BLaER1 (cell line): ENCODE results near the gene TMEM232.

Source experiments
- H3K27ac ChIP-seq: shearing (Covaris generic); formaldehyde crosslinking; 2 replicates; pipeline ENCODE4 v1.8.1; 2022
- H3K27me3 ChIP-seq: shearing (Covaris generic); formaldehyde crosslinking; 2 replicates; pipeline ENCODE4 v1.8.1; 2022
- H3K36me3 ChIP-seq: shearing (Covaris generic); formaldehyde crosslinking; 2 replicates; pipeline ENCODE4 v1.8.1; 2022
- H3K4me1 ChIP-seq: shearing (Covaris generic); formaldehyde crosslinking; 2 replicates; pipeline ENCODE4 v1.8.1; 2022
- H3K4me2 ChIP-seq: shearing (Covaris generic); formaldehyde crosslinking; 2 replicates; pipeline ENCODE4 v1.8.1; 2022
- H3K4me3 ChIP-seq: shearing (Covaris generic); formaldehyde crosslinking; 2 replicates; pipeline ENCODE4 v1.8.1; 2022
- H3K9ac ChIP-seq: shearing (Covaris generic); formaldehyde crosslinking; 2 replicates; pipeline ENCODE4 v1.8.1; 2022
- H3K9me3 ChIP-seq: shearing (Covaris generic); formaldehyde crosslinking; 2 replicates; pipeline ENCODE4 v1.8.1; 2022
- H4K20me1 ChIP-seq: shearing (Covaris generic); formaldehyde crosslinking; 2 replicates; pipeline ENCODE4 v1.8.1; 2022
- Cebpa-rat ChIP-seq: shearing (Covaris generic); IDR thresholded peaks from 2 replicates; pipeline ENCODE4 v1.8.1; 2022

Gene TMEM232

DNA sequence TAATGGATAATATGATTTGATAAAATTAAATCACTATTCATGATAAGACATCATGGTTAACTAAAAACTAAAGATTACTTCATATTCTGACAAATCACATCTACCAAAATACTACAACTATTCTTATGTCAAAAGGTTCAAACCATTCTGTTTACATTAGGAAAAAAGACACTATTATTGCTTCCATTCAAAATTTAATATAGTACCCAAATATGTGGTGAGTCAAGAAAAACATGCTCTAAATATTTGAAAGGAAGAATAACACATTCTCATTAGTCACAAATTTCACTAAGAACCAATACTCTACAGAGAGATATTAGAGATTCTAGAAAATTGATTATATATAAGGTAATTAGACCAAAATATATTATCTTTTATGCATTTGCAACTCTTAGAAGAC, 234.0 kb downstream of the TMEM232 start:
- no peak for TF ChIP-seq Cebpa-rat
- H3K9ac ChIP-seq, result no peak overlapping the region
- no peaks in the 10 kb centered on the region for H3K36me3 ChIP-seq
- H4K20me1 ChIP-seq, result no peaks in the 10 kb centered on the region
- no peak overlapping the region for H3K4me2 ChIP-seq
- H3K27ac ChIP-seq, result no peak overlapping the region
- no peaks in the 10 kb centered on the region for H3K4me1 ChIP-seq
- no peaks in the 10 kb centered on the region for H3K27me3 ChIP-seq
- no peak overlapping the region for H3K4me3 ChIP-seq
- H3K9me3 ChIP-seq, result no peaks in the 10 kb centered on the region

DNA sequence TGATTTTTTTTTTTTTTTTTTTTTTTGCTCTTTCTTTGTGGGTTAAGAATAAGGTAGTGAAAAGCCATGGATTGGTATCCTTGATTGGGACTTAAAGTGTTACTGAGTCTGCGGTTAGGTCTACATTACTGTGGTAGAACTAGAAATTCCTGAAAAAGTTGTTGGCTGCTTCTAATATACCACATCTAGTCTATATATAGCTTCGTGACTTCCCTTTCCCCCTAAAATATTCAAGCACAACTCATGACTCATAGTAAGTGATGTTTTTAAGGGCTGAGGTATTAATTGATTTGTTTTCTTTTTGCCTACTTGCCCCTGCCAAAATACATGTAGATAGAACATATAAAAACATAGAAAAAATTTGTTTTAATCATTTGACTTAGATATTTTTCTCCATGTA, 247.6 kb downstream of the TMEM232 start:
- TF ChIP-seq Cebpa-rat, result no peak
- Histone ChIP-seq H3K4me3 (no peak overlapping the region), H3K27ac (no peak overlapping the region), H3K36me3 (no peaks in the 10 kb centered on the region), H3K9me3 (no peaks in the 10 kb centered on the region), H4K20me1 (no peaks in the 10 kb centered on the region), H3K4me2 (no peak overlapping the region), H3K27me3 (no peaks in the 10 kb centered on the region), H3K4me1 (no peaks in the 10 kb centered on the region), H3K9ac (no peak overlapping the region)

DNA sequence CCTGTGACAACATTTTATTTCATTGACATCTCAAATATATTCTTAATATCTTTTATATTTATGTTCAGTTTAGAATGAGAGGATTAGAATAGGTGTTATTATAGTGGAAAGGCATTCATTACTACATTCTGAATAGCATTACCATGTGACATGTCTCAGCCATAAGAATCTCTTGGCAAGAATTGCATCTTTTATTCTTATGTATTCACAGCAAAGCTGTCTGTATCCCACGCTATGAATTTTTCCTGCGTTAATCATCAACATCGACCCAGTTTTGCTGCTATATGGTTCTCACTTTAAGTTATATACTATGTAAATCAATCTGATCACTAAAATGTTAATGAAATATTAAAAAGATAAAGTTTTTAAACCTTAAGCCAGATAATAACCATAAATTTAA, 248.6 kb downstream of the TMEM232 start:
- no peak for TF ChIP-seq Cebpa-rat
- Histone ChIP-seq H3K4me2 (no peak overlapping the region), H3K36me3 (no peaks in the 10 kb centered on the region), H3K9ac (no peak overlapping the region), H3K4me1 (no peaks in the 10 kb centered on the region), H3K4me3 (no peak overlapping the region), H3K27ac (no peak overlapping the region), H3K9me3 (no peaks in the 10 kb centered on the region), H4K20me1 (no peaks in the 10 kb centered on the region), H3K27me3 (no peaks in the 10 kb centered on the region)

DNA sequence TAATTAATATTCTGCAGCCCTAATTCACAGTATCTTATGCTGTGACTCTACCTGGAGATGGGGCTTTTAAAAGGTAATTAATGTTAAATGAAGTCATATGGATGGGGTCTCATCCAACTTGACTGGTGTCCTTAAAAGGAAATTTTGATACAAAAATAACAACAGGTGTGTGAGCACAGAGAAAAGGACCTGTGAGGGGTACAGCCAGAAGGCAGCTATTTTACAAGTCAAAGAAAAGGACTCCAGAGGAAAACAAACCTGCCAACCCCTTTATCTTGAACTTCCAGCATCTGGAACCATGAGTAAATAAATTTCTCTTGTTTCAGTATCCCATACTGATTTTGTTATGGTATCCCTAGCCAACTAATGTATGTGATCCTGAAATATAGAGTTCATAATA, 250.3 kb downstream of the TMEM232 start:
- H3K4me2 ChIP-seq, result no peak overlapping the region
- H4K20me1 ChIP-seq, result no peaks in the 10 kb centered on the region
- no peaks in the 10 kb centered on the region for H3K4me1 ChIP-seq
- no peak overlapping the region for H3K9ac ChIP-seq
- no peak for TF ChIP-seq Cebpa-rat
- no peak overlapping the region for H3K4me3 ChIP-seq
- no peak overlapping the region for H3K27ac ChIP-seq
- no peaks in the 10 kb centered on the region for H3K27me3 ChIP-seq
- H3K9me3 ChIP-seq, result peaks cover 4% of the 10 kb centered on the region; the same call in 1 of the 2 replicates
- no peaks in the 10 kb centered on the region for H3K36me3 ChIP-seq

DNA sequence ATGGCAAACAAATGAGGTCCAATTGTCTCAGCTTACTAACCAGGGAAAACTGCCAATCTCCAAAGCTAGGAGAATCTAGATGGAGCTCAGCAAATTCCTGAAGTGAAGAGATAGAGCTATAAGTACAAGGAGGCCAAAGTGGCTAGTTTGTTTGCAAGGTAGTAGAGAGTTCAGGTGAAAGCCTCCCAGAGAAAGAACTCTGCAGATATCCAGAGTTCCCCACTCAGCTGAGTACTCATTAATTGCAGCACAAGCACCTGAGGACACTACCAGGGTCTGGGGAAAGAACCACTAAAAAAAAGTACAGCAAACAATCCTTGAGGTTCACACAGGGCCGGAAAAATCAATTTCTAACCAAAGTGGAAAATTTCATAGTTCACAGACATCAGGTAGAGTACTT, 250.9 kb downstream of the TMEM232 start:
- no peak for TF ChIP-seq Cebpa-rat
- Histone ChIP-seq H4K20me1 (no peaks in the 10 kb centered on the region), H3K4me1 (no peaks in the 10 kb centered on the region), H3K9me3 (peaks cover 10% of the 10 kb centered on the region), H3K4me2 (no peak overlapping the region), H3K4me3 (no peak overlapping the region), H3K9ac (no peak overlapping the region), H3K36me3 (no peaks in the 10 kb centered on the region), H3K27me3 (no peaks in the 10 kb centered on the region), H3K27ac (no peak overlapping the region)

DNA sequence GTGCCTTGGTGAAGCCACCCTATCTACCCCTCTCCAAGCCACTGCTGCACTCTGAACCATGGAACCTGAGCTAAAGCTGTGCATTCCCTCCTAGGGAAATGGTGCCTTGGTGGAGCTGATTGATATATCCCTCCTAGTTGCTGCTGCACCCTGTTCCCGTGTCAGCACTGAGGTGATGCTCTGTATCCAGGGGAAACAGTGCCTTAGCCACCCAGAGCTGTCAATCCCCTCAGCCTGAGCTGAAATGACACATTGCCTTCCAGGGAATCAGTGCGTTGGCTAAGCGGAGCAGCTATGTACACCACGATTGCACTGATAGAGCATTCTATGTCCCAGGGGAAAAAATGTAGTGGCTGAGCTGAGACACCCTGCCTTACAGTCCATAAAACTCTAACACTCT, 257.0 kb downstream of the TMEM232 start:
- no peaks in the 10 kb centered on the region for H4K20me1 ChIP-seq
- H3K9me3 ChIP-seq, result peaks cover 15% of the 10 kb centered on the region
- H3K4me2 ChIP-seq, result no peak overlapping the region
- no peak overlapping the region for H3K4me3 ChIP-seq
- no peak overlapping the region for H3K27ac ChIP-seq
- H3K27me3 ChIP-seq, result no peaks in the 10 kb centered on the region
- no peak overlapping the region for H3K9ac ChIP-seq
- no peaks in the 10 kb centered on the region for H3K4me1 ChIP-seq
- no peak for TF ChIP-seq Cebpa-rat
- no peaks in the 10 kb centered on the region for H3K36me3 ChIP-seq

DNA sequence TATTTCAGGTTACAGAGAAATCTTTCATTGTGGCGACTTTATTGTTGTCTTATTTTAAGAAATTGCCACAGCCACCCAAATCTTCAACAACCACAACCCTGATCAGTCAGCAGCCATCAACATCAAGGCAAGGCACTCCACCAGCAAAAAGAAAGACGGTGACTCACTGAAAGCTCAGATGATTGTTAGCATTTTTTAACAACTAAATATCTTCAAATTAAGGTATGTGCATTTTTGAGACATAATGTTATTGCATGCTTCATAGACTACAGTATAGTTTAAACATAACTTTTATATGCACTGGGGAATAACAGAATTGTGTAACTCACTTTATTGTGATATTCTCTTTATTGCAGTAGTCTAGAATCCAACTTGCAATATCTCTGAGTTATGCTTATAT, 263.4 kb downstream of the TMEM232 start:
- Histone ChIP-seq H3K36me3 (no peaks in the 10 kb centered on the region), H3K27ac (no peak overlapping the region), H3K9ac (no peak overlapping the region), H3K4me3 (no peak overlapping the region), H3K4me1 (no peaks in the 10 kb centered on the region), H3K27me3 (no peaks in the 10 kb centered on the region), H3K4me2 (no peak overlapping the region), H3K9me3 (no peaks in the 10 kb centered on the region), H4K20me1 (no peaks in the 10 kb centered on the region)
- no peak for TF ChIP-seq Cebpa-rat

DNA sequence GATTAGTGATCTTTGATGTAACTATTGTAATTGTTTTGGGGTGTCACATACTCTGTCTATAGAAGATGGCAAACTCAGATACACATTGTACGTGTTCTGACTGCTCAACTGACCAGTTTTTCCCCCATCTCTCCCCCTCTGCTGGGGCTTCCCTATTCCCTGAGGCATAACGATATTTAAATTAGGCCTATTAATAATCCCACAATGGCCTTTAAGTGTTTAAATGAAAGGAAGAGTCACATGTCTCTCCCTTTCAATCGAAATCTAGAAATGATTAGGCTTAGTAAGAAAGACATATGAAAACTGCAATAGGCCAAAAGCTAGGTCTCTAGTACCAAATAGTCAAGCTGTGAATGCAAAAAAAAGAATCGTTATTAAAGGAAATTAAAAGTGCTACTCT, 265.6 kb downstream of the TMEM232 start:
- H3K4me1 ChIP-seq, result no peaks in the 10 kb centered on the region
- no peak overlapping the region for H3K9ac ChIP-seq
- H4K20me1 ChIP-seq, result no peaks in the 10 kb centered on the region
- TF ChIP-seq Cebpa-rat, result no peak
- no peaks in the 10 kb centered on the region for H3K9me3 ChIP-seq
- H3K27ac ChIP-seq, result no peak overlapping the region
- H3K27me3 ChIP-seq, result no peaks in the 10 kb centered on the region
- H3K36me3 ChIP-seq, result no peaks in the 10 kb centered on the region
- H3K4me3 ChIP-seq, result no peak overlapping the region
- H3K4me2 ChIP-seq, result no peak overlapping the region

DNA sequence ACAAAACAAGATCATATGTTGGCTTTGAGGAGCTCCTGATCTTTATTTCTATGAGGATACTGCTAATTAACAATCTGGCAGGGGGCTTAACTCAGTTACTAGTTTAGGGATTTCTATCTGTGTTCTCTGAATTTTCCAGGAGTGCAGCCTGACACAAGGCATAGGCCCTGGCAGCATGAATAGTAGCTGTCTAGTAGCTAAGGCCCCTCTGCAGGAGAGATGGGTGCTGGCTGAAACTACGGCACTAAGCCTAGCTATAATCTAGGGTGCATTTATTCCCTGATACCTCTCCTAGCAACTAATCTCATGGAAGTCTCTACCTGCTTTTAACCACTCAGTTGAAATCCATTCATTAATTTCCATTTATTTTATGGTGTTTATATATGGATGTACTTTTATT, 268.2 kb downstream of the TMEM232 start:
- no peak overlapping the region for H3K4me2 ChIP-seq
- TF ChIP-seq Cebpa-rat, result no peak
- no peaks in the 10 kb centered on the region for H3K27me3 ChIP-seq
- no peaks in the 10 kb centered on the region for H3K36me3 ChIP-seq
- H3K4me3 ChIP-seq, result no peak overlapping the region
- H3K9ac ChIP-seq, result no peak overlapping the region
- no peaks in the 10 kb centered on the region for H3K4me1 ChIP-seq
- H3K9me3 ChIP-seq, result no peaks in the 10 kb centered on the region
- no peaks in the 10 kb centered on the region for H4K20me1 ChIP-seq
- H3K27ac ChIP-seq, result no peak overlapping the region

DNA sequence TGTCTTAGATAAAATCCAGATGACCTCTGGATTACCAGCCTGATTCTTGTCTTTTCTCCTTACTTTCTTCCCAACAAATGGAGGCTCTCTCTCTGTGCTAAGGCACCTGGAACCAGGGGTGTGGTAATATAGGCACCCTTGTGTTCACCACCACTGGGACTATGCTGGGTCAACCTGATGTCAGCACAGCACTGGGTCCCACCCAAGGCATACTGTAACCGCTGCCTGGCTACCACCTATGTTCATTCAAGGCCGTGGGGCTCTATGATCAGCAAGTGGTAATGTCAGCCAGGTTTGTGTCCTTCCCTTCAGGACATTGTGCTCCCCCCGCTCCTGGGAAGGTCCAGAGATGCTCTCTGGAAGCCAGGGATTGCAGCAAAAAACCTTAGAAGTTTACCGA, 283.6 kb downstream of the TMEM232 start:
- Histone ChIP-seq H3K4me2 (no peak overlapping the region), H3K4me3 (no peak overlapping the region), H3K9ac (no peak overlapping the region), H3K36me3 (no peaks in the 10 kb centered on the region), H3K9me3 (no peaks in the 10 kb centered on the region), H3K27me3 (no peaks in the 10 kb centered on the region), H4K20me1 (no peaks in the 10 kb centered on the region), H3K4me1 (no peaks in the 10 kb centered on the region), H3K27ac (no peak overlapping the region)
- no peak for TF ChIP-seq Cebpa-rat

DNA sequence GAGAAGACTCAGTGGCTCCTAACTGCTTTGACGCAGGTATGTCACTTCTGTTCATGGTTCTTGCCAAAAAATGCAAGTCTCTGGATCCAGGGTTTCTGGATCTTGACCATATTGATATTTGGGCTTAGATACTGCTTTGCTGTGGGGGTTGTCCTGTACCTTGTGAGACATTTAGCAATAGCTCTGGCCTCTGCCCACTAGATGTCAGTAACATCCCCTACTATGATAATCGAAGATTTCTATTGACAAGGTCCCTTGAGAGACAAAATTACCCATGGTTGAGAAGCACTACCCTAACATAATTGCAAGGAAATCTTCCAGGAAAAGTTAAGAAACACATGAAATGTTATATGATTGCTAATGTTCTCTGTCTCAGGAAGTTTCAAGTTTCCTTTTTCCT, 285.4 kb downstream of the TMEM232 start:
- H4K20me1 ChIP-seq, result no peaks in the 10 kb centered on the region
- H3K9me3 ChIP-seq, result no peaks in the 10 kb centered on the region
- TF ChIP-seq Cebpa-rat, result no peak

More for the DNA sequence above, 285.4 kb downstream of the TMEM232 start:
- H3K9ac ChIP-seq, result no peak overlapping the region
- no peaks in the 10 kb centered on the region for H3K4me1 ChIP-seq
- no peak overlapping the region for H3K27ac ChIP-seq
- no peaks in the 10 kb centered on the region for H3K27me3 ChIP-seq
- no peaks in the 10 kb centered on the region for H3K36me3 ChIP-seq
- H3K4me2 ChIP-seq, result no peak overlapping the region
- H3K4me3 ChIP-seq, result no peak overlapping the region
